HG02678 (cell line): Measurements from ENCODE around the gene AFAP1L1.
A peak's percentile ranks its signal among the peaks of the same experiment; 100 is the strongest.

ENCODE experiments used
- ATAC-seq: cut with Tn5 transposase; IDR thresholded peaks from one replicate; pipeline ENCODE4 v1.9.1; 2021; ENCODE audit warnings: mild to moderate bottlenecking, moderate library complexity; ENCODE audit not compliant: unreplicated experiment

AFAP1L1 gene

DNA sequence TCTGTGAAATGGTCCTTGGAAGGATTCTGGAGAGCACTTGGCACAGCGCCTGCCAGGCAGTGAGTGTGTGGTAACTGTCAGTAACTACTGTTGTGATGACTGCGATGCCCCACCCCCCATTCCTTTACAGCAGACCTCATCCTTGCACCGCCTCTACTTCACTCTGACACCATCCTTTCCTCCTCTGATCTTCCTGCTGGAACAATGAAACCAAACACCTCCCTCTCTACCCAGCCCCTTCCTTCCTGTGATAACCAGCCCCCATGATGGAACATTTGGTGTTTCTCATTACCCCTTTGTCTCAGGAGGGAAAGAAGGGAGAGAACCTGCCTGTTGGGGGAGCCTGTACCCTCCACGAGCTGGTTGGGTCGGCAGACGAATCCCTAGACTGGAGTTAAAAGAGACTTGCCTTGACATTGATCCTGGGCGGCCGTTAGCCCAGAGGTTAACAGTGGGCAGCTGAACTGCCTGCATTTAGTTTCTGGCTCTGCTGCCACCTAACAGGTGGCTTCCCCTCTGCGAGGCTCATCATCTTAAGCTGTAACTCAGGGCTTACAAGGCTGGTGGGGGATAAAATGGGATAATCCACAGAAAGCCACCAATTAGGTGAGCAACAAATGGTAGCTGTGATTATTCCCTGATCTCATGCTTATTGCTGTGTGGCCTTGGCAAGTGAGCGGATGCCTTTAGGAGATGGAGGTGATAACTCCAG lies 39.4 kb downstream of the AFAP1L1 start:
- ATAC-seq = no peak

DNA sequence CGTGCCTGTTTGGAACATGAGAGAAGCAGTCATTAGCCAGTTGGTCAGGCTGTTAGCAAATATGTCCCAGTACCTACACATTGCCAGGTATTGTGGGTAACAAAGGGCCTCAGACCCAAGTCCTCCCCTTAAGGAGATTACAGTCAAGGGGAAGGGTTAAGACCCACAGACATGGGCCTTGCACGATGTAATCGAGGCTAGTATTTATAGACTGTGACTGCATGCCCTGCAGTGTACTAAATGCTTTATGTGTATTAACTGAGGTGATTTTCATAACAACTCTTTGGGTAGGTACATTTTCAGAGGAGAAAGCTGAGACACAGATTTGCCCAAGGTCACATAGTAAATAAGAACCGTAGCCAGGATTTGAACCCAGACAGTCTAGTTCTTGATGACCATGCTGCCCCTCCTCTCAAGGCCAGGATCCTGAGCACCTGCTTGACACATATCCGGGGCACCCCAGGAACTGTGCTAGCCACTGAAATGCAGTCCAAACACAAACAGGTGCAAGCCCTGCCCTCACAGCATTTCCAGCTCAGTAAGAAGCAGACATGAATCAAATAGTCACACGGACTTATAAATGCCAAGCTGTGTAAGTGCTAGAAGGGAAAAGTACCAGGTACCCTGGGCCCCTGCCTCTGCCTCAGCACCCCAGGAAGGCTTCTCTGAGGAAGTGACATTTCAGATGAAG lies 41.6 kb downstream of the AFAP1L1 start:
- no peak for ATAC-seq

DNA sequence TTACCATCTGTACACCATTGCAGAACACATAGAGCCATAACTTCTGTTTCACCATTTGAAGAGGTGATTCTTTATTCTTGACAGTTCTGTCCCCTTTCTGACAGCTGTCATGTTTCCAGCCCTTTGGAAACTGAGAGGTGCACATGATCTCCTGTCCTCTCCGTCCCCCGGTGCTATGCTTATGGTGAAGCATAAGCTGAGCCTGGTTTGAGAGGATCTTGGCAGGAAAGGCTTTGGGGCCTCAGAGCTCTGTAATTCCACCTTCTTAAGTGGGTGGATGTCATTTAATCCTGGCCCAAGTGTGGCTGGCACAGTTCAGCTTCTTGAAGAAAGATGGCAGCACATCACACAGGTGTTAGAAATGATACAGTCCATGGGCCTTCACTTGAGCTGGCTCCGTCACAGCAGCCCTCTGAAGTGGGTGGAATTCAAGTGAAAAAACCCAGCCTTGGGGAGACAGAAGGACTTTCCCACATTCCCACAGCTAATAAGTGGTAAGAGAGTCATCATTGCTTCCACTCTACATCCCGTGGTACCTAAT lies 43.0 kb downstream of the AFAP1L1 start:
- ATAC-seq = no peak

DNA sequence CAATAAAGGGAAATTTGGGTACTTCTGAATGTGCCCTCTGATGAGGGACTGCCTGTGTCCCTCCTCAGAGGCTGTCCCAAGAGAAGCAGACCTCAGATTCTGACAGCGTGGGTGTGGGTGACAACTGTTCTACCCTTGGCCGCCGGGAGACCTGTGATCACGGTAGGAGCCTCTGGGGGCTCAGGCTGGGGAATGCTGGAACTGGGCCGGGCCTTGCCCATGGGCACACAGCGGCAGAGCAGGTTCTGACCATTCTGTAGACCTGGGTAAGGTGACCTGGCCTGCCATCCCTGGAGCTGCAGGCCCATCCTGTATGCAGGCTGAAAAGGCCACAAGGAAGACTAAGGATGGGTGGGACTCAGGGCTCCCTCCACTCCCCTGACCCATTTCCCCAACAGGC lies 44.1 kb downstream of the AFAP1L1 start:
- ATAC-seq = no peak

DNA sequence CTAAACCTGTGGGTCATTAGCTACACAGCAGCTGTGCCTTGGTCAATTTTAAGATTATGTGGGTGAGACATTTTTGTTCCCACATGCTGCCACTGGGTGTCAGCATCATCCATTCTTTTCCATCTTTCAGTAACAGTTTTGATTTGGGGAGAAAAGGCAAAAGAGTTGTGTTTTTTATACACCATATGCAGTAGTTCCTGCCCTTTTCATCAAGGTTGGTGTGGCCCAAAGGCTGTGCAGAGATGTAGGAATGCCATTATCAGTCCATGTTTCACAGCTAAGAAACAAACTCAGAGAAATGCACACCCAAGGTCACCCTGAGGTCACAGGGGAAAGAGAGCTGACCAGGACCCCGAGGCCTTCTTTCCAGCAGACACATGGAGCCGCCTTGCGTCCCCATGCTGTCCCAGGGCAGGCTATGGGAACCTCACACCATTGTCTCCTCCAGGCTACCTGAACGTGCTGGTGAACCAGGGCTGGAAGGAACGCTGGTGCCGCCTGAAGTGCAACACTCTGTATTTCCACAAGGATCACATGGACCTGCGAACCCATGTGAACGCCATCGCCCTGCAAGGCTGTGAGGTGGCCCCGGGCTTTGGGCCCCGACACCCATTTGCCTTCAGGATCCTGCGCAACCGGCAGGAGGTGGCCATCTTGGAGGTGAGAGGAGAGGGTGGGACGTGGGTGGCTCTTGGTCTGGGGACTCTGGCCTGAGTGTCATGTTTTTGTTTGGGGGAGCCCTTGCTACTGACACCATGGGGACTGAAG lies 45.8 kb downstream of the AFAP1L1 start:
- peak; percentile 55 for ATAC-seq

DNA sequence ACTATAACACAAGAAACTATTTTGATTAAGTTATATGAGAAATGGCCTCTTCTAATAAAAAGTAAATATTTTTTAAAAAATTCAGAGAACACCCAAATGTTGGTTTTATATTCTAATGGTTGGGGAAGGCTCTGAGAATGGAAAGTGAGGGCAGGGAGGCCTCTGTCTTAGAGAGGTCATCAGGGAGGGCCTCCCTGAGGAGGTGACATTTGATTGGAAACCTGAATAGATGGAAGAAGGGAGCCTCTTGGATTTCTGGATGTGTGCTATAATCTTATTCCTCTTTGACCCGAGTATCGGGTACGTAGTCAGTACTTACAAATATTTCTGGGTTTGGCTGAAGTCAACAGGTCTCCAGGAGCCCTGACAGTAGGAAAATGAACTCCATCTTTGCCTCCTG lies 47.5 kb downstream of the AFAP1L1 start:
- no peak for ATAC-seq

DNA sequence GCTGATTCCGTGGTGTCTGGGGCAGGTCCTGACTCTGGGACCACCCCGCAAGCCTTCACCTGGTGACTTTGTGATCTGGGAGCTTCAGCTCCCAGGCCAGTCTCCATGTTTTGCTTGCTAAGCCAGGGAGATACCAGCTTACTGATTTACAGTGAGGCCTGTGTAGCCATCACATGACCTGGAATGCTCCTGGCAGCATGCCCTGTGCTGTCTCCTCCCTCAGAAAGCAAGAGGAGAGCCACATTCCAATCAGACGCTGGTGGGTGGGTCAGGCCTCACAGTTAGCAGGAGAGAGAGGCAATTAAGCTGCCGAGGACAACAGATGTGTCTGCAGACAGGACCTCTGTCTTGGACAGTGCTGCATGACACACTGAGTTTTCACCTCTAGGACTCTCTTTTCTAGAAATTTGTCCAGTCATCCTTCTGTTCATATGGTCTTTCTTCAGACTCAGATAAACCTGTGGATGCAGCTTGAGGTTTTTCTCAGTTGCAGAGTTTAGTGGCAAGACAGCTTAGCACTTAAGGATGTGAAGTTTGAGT lies 49.2 kb downstream of the AFAP1L1 start:
- ATAC-seq = no peak

DNA sequence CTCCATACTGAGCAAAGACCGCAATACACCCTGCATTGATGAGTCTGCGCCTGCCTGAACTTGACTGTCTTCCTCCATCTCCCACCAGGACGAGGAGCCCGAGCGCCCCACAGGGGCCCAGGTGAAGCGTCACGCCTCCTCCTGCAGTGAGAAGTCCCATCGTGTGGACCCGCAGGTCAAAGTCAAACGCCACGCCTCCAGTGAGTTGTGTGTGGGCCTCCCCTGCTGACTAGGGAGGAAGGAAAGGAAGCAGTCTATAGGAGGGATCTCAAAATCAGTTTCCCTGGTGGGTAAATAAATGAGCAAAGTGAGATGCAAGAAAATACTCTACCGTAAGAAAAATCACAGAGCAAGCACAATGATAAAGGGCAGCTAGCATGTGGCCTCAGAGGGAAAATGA lies 50.9 kb downstream of the AFAP1L1 start:
- no peak for ATAC-seq

DNA sequence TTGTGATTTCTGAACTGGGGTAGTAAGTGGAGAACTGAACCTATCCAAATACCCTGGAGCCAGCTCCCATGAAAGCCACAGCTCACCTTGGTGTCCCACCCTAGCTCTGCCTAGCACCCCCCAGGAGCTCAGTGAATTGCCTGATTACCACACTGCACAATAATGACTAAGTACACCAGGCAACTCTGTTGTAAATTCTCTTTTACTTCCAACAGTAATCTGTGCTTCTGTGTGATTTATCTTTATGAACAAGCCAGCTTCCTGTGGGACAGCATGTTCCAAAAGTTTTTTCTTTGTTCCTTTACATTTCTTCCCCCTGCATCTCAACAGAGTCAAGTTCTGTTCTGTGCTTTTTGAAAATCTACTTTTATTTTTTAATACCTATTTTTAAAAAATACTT lies 51.6 kb downstream of the AFAP1L1 start:
- no peak for ATAC-seq

DNA sequence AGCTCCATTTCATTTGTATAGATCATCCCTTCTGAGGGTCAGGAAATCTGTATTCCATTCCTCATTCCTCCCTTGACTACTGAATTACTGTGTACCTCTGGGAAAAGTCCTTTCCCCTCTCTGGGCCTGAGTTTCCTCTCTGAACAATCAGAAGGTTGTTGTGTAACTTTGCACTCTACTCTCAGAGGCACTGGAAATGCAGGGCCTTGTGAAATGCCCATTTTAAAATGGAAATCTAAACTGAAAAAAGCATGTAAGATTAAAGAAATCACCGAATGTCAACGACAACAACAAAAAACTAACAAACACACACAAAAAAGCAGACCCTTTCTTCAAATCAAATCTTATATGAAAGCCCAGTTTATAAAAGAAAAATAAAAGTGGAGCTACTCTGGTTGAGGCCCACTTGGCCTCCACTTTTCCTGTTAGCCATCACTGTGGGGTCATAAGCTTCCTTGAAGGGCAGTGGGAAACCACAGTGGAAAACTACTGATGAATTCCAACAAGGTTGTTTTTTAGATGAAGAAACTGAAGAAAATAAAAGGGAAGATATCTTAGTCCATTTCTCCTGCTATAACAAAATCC lies 52.1 kb downstream of the AFAP1L1 start:
- ATAC-seq = no peak

DNA sequence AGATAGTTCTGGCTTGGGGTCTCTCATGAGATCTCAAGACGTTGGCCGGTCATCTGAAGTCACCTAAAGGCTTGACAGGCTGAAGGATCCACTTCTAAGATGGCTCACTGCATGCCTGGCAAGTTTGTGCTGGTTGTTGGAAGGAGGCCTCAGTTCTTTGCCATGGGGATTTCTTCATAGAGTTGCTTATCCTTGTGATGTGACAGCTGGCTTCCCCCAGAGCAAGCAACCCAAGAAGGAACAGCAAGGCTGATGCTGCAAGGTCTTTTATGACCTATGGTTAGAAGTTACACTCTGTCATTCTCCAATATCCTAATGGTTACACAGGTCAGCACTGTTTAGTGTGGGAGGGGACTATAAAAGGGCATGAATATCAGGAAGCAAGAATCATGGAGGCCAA lies 53.0 kb downstream of the AFAP1L1 start:
- no peak for ATAC-seq

DNA sequence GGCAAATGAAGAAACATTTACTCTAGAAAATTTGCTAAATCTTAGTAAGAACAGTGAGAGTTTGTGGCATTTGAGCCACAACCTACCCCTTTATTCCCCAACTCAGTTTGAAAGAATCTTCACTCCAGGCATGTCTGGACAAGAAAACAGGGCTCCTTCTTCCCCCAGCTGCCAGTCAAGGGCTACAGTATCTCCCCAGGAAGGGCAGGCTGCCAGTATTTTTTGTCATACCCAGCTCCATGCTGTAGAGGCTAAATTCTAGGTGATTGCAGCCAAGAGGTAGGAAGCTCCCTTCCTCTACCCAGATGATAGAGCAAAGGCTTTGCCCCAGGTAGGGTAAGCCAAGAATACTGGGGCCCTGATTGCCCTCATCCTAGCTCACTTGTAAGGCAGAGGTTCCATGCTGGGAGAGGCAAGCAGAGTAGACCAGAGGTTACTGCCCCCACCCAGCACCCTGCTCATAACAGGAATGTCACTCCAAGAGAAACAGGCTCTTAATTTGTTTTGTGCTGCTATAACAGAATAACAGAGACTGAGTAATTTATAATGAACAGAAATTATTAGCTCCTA lies 53.6 kb downstream of the AFAP1L1 start:
- ATAC-seq = no peak

DNA sequence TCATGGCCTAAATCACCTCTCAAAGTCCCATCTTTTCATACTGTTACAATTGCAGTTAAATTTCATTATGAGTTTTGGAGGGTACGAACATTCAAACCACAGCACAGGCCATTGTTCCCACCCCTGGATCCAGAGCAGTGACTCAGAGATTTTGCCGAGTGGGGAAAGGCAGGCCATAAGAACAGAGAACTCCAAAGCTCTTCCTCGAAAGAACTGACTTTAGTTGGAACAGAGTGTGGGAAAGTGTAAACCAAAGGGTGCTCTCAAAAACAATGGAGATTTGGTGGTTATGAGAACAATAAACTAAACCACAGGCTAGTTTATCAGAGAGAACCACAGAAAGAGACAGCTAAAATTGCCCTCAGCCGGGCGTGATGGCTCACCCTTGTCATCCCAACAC lies 54.2 kb downstream of the AFAP1L1 start:
- no peak for ATAC-seq

DNA sequence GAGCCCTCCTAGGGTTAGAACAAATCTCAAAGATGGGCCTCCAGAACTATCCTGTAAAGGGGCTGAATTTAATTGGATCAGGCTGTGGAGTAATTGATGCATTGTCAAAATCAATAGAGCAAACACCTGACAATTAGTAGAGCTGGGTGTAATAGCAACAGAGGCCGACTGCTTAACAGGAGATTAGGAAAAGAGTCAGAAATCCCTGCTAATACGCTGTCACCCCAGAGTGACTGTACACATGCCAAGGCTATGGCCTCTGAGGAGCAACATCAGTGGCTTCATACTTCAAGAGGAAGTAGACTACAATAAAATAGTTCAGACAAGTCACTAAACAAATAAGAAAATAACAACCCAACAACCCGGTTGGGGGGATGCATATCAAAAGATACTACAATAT lies 55.0 kb downstream of the AFAP1L1 start:
- ATAC-seq = no peak

DNA sequence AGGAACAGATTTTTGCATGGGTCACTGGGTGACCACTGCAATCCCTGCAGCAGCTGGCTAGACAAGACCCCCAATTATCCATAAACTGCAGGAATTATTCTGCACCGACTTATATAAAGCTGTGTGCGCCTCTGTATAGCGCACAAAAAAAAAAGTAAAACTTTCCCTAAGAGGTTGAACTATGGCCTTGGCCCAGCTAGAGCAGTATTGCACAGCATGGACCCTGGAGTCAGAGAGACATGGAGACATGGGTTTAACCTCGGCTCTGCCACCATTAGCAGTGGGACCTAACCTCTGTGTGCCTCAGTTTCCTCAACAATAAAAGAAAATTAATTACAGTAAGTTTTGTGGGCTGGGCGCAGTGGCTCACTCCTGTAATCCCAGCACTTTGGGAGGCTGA lies 56.5 kb downstream of the AFAP1L1 start:
- ATAC-seq = no peak

DNA sequence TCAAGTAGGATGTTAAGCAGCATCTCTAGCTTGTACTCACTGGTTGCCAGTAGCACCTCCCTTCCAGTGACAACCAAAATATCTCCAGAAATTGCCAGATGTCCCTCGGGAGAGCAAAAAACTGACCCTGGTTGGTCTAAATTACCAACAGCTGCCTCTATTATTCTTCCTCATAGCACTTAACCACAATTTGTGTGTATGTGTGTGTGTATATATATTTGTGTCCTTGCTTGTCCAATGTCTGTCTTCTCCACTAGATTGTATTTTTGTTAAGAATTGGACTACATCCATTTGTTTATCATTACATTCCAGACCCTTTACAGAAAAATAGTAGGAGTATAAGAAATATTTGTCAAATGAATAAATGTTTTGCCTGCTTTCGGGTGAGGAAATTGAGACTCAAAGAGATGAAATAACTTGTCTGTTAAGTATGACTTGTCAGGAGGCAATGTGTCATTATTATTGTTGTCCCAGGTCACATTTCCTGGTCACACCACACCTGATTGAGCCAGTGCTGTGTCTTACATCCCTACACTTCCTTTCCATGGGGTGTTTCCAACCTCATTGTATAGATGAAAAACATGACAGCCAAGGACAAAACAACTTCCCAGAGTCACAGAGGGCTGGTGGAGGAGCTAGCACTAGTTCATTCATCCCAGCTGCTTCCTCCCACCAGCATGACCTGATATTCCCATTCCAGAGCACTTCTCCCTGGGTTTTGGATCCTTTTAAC lies 62.2 kb downstream of the AFAP1L1 start:
- ATAC-seq = no peak

DNA sequence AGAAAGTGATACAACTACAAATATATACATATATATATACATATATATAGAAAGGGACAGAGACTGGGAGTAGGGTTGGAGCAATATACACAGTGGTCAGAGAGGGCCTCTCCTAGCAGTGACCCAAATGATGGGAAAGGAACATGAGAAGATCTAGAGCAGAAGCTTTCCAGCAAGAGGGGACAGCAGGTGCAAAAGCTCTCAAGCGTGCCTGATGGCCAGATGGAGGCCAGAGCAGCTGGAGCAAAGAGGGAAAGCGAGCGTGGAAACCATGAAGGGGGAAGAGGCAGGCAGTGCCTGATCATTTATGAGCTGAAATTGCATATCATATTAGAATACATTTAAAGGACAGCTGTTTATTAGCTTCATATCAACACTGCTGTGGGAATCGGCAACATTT lies 66.1 kb downstream of the AFAP1L1 start:
- no peak for ATAC-seq

DNA sequence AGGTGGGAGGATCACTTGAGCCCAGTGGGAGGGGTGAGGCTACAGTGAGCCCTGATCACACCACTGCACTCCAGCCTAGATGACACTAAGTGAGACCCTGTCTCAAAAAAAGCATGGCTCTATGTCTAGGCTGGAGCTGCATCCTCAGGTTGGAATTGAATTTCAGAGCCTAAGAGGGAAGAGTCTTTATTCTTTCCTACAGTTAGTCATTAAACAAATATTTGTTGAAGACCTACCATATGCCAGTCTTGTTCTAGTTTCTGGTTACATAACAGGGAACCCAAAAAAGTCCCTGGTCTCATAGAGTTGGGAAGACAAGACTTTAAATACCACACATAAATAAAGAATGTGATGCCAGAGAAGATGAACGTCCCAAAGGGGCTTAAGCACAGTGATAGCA lies 66.7 kb downstream of the AFAP1L1 start:
- no peak for ATAC-seq

DNA sequence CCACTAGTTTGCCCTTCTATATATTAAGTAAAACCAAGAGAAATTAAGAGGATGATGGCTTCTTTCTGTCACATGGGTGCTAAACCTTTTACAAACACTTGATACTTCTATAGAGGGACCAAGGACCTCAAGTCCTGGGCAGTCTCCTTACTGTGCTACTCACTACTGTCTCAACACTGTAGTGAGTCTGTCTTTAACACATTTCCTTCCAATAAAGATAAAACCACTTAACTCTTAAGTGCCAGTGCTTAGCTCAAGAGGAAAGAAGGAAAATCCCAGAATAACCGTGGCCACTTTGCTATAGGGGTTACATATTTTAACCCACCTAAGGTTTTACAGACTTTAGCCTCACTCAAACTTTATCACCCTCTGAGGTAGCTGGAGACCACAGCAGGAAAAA lies 69.3 kb downstream of the AFAP1L1 start:
- ATAC-seq = no peak

DNA sequence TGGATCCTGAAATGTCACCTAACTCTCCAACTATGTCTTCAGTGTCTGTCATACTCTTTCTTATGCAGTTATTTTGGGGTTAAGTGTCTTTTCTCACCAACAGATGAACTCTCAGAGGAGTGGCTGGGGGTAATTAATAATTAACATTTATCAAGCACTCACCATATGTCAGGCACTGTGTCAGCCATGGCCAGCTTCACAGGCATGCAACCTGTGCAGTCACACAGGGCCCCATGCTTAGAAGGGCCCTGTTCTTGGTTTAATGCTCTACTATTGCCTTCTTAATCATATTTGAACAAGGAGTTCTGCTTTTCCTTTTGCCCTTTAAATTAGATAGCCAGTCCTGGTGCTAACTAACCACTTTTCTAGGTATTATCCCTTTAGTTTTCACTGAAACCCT lies 70.2 kb downstream of the AFAP1L1 start:
- ATAC-seq = no peak
